GM10266 (cell line): ENCODE results near the gene FSTL5.

ENCODE experiments used
- DNase-seq: peaks from one replicate; pipeline ENCODE4 v3.0.0; 2012; ENCODE audit errors: extremely low spot score
- CTCF ChIP-seq: IDR thresholded peaks from 2 replicates; pipeline ENCODE4 v1.5.1; 2012; ENCODE audit warnings: mild to moderate bottlenecking, low read depth; ENCODE audit not compliant: control insufficient read depth, insufficient read depth; ENCODE audit errors: missing control alignments

The FSTL5 gene

GRCh38 chr4:161992317-161992716, 171.5 kb downstream of the FSTL5 start:
- TF ChIP-seq CTCF, result no peak
- no peak for DNase-seq

GRCh38 chr4:161991811-161992210, 172.0 kb downstream of the FSTL5 start:
- DNase-seq, result no peak
- no peak for TF ChIP-seq CTCF

GRCh38 chr4:161990721-161991120, 173.1 kb downstream of the FSTL5 start:
- DNase-seq, result no peak
- no peak for TF ChIP-seq CTCF

GRCh38 chr4:161988946-161989345, 174.9 kb downstream of the FSTL5 start:
- no peak for TF ChIP-seq CTCF
- no peak for DNase-seq

- TF ChIP-seq CTCF, result no peak
- no peak for DNase-seq
Observed at GRCh38 chr4:161987611-161988010, 176.2 kb downstream of the FSTL5 start.

GRCh38 chr4:161952382-161952781, 211.4 kb downstream of the FSTL5 start:
- DNase-seq, result no peak
- peak; percentile 21 for TF ChIP-seq CTCF

- no peak for DNase-seq
- TF ChIP-seq CTCF, result no peak
Observed at GRCh38 chr4:161949946-161950725, 213.7 kb downstream of the FSTL5 start.
